HG02840 (cell line): Measurements from ENCODE around the gene LRRC70.

Experiments
- ATAC-seq: cut with Tn5 transposase; IDR thresholded peaks from one replicate; pipeline ENCODE4 v1.9.1; 2021; ENCODE audit warnings: mild to moderate bottlenecking, moderate library complexity, moderate number of reproducible peaks; ENCODE audit not compliant: unreplicated experiment, low FRiP score

LRRC70 gene

DNA sequence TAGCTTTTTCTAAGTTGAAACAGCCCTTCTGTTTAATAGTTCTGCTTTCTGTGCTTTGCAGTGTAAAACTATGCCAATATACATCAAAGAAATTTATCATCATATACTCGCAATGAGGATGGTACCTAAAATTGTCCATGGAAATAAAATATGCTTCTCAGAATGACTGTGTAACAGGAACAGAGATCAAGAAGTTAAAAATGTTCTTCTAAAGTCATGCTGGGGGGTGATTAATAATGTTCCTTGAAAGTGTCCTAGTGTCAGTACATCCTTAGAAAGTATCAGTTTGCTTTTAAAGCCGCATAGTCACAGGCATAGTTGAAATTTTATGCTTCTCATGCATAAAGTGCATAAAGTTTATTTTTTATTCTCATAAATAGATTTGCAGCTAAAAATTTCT, 4.0 kb upstream of the LRRC70 start:
- ATAC-seq, result no peak

DNA sequence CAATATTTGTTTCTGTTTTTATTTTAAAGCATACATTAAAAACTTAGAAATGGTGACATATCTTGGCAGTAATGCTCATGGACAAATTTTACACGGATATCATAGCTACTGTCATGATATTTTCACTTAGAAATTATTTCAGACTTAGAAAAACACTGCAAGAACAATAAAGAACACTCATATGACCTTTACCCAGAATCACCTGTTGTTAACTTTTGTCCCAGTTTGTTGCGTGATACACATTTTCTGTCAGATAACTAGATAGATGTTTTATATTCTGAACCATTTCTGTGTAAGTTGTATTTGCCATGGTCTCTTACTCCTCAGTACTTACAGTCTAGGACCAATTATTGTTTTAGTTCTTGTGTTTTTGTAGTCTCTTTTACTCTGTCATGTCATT, 3.6 kb upstream of the LRRC70 start:
- ATAC-seq, result no peak

GRCh38 chr5:62575489-62575888, 3.1 kb upstream of the LRRC70 start:
- ATAC-seq, result no peak

DNA sequence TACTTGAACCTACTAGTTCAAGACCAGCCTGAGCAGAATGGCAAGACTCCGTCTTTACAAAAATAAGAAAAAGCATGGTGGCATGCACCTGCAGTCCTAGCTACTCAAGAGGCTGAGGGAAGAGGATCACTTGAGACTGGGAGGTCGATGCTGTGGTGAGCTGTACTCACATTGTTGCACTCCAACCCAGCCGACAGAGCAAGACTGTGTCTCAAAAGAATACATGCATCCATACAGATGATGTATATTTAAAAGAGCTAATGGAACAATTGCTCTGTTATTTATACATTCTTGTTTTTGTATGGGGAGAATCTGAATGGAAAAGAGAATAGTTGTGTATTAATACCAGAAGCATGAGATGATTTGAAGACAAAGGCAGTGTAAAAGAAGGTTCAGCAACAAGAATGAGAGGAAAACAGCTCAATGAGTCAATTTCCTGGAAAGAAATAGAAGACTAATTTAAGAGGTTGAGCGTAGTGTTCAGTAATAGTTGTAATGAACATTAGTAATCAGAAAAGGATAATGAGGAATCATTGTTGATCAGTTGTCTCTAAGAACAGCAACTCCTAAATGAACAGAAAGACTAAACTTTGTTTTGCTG, 1.9 kb upstream of the LRRC70 start:
- no peak for ATAC-seq

GRCh38 chr5:62577488-62577887, 1.1 kb upstream of the LRRC70 start:
- ATAC-seq, result no peak

DNA sequence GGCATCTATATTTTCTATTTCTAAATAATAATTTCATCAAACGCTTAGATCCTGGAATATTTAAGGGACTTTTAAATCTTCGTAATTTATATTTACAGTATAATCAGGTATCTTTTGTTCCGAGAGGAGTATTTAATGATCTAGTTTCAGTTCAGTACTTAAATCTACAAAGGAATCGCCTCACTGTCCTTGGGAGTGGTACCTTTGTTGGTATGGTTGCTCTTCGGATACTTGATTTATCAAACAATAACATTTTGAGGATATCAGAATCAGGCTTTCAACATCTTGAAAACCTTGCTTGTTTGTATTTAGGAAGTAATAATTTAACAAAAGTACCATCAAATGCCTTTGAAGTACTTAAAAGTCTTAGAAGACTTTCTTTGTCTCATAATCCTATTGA, 1.1 kb downstream of the LRRC70 start:
- ATAC-seq, result no peak

GRCh38 chr5:62581836-62582597, 3.4 kb downstream of the LRRC70 start:
- ATAC-seq, result no peak

DNA sequence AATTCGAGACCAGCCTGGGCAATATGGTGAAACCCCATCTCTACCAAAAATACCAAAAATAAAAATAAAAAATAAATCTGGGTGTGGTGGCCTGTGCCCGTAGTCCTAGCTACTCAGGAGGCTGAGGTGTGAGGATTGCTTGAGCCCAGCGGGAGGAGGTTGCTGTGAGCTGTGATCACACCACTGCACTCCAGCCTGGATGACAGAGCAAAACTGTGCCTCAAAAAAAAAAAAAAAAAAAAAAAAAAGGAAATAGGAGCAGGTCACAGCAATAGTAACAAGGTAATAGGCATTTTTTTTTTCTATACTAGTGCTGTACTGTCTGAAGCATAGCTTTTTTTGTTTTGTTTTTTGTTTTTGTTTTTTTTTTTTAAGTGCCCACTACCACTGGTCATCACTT, 5.8 kb downstream of the LRRC70 start:
- ATAC-seq, result no peak

DNA sequence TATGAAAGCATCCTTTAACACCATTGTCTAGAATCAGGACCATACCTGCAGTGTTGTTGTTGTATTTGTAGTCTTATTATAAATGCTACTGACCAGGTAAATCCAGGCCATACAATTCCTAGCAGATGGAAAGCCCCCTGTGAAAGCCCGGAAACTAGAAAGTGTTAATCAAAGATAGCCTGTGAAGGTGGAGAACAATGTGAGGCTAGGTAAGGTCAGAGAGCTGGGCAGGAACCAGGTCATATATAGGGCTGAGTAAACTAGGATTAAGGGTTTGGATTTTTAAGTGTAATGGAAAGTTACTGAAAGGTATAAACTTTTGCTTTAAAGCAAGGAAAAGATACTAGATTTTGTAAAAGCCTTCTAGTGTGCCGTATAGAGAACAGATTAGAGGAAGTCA, 6.7 kb downstream of the LRRC70 start:
- ATAC-seq, result no peak

- ATAC-seq, result no peak
Observed at GRCh38 chr5:62585751-62586150, 7.1 kb downstream of the LRRC70 start.

DNA sequence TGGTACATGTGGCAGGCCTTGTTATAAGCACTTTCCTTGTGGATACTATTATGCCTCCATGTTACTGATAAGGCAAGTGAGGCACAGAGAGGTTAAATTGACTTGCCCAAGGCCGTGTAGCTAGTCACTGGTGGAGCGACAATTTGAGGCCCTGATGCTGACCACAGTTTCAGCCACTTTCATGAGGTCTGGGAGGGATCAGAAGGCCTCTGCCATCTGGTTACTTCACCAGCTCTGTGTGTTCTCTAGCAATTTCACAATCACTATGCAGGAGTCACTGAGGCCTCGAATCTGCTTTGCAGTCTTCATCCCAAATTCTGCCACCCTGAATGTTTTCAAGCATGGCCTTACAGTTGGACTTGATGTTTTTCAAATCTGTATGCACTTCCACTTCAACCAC, 9.1 kb downstream of the LRRC70 start:
- ATAC-seq, result no peak

DNA sequence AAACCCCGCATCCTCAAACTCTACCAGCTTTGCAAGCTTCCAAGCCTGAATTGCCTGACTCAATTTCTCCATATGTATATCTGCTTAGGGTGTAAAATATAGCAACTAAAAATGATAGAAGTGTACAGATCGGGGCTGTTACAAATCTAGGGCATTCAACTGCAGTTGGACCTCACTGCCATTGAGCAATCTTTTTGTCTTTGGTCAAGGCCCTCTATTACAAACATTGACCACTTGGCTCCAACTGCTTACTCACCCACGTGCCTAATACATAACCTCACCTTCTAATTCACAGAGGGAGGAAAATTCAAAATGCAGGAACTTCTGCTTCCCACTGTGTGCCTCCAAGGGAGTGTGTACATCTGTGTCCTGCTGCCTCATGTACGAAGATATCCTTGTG, 10.0 kb downstream of the LRRC70 start:
- no peak for ATAC-seq

DNA sequence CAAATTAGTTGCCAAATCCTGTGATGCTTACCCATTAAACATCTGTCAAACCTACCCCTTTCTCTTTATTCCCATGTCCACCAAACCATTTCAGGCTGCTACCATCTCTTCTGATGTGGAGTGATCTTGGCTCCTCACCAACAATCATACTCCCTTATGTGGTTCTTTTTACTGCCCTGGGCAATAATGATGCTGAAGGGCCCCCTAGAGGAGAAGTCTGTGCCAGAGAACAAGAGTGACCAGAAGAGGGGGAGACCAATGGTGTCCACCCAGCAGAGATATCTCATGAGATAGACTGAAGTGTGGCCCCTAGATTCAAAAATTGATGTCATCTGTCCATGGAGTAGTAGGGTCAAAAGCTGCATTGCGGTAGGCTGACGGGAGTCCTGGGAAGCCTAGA, 10.9 kb downstream of the LRRC70 start:
- no peak for ATAC-seq

DNA sequence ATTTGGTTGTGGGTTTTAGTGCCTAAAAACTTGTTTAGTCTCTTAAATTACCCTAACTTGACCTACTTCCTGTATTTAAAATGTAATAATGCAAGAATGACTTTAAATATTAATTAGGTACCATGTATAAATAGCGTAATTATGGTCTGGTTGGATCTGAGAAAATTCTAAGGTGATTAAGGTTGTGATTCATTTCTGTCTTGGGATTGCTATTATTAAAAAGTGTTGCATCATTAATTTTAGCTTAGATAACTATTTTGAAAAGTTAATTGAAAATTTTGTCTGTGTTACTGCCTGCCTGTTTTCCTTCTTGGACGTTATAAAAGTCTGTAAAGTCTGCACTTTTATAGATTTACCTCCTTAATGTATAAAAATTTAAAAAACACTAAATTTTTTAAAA, 11.8 kb downstream of the LRRC70 start:
- no peak for ATAC-seq

GRCh38 chr5:62592558-62592957, 13.9 kb downstream of the LRRC70 start:
- ATAC-seq, result no peak

DNA sequence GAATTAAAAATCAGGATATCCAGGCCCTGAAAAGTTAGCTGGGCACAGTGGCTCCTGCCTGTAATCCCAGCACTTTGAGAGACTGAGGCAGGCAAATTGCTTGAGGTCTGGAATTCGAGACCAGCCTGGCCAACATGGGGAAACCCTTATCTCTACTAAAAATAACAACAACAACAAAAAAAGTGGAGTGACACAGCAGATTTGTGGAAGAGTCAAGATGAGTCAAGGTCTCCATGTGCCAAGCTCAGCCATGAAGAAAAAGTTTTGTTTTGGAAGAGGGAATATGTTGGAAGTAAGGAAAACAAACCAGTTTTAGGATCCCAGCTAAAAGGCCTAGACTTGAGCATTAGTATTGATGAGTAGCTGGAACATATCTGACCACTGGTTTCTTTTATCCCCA, 14.7 kb downstream of the LRRC70 start:
- no peak for ATAC-seq

DNA sequence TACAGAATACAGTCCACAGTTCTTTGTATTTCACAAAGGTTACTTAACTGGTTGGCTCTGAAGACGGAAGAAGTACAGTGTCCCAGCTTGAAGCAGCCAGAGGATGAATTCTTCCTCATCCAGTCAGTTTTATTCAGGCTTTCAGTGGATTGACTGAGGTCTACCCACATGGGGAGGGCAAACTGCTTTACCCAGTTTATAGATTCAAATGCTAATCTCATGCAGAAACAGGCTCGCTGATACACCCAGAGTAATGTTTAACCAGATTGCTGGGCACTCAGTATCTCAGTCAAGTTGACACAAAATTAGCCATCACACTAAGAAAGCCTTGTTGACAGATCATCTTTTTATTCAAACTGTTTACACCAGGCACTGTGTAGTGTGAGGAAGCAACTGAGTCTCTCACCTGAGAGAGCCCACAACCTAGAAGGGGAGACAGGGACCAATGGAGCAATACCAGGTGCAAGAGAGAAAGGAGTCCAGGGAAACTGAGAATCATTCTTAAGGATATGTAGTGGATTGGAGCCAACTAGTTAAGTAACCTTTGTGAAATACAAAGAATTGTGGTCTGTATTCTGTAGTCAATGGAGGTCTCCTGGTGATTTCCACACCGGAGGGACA, 15.9 kb downstream of the LRRC70 start:
- no peak for ATAC-seq

DNA sequence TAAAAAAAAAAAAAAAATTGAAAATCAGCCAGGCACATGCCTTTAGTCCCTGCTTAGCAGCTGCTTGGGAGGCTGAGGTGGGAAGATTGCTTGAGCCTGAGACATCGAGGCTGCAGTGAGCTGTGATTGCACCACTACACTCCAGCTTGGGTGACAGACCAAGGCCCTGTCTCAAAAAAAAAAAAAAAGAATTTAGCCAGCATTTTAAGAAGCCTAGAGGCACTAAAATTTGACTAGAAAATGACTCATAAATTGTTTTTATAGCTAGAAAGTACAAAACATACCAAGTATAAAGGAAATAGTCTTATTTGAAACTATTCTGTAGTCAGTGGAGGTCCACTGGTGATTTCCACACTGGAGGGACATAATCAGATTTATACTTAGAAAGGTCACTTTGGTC, 17.5 kb downstream of the LRRC70 start:
- no peak for ATAC-seq

GRCh38 chr5:62596691-62597090, 18.1 kb downstream of the LRRC70 start:
- ATAC-seq, result no peak

- no peak for ATAC-seq
Observed at GRCh38 chr5:62597314-62597713, 18.7 kb downstream of the LRRC70 start.

DNA sequence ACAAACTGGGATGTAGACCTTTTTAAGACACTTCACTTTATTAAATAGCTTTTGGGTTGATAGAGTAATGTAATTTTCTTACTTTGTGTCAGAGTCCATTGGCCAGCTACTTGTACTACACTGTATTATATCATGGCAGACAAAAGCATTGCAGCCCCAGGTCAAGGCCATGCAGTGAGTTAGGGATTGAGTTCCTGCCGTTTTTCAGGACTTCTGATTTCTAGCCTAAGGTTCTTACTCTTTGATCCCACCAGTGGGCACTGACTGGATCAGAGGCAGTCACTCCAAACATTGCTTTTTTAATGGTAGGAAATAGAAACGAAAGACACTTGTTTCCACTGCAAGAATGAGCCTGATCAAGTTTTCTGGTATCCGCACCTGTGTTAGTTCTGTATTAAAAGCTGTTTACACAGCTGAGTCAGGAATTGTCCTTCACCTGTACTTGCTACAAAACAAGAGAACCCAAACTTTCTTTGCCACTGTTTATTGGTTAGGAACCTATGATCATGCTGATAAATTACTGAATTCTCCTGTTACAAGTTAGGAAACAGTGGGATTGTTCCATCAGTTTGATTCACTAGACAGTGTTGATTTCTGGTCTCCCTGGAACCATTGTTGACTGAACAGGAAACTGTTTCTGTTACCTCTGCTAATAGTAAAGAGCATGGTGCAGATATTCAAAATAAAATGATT, 22.1 kb downstream of the LRRC70 start:
- no peak for ATAC-seq
